ENCODE results near the gene TIMM44.

GRCh38 chr19:7909471-7910067 is 33.9 kb downstream of the TIMM44 start:
- no peak for TF ChIP-seq CTCF (IDR thresholded peaks at IDR 0.05)
- TF ChIP-seq EZH2 (IDR thresholded peaks at IDR 0.05), result no peak
- no peak for TF ChIP-seq EZH2phosphoT487 (IDR thresholded peaks at IDR 0.05)
